SU-DHL-6 (cell line): ENCODE results near the gene RAE1.

Experiments
- EZH2phosphoT487 ChIP-seq: fragments of 200-600 bp; sonication (generic), shearing (Covaris generic); conservative IDR thresholded peaks from 2 replicates; pipeline ENCODE4 v1.6.1; 2018; ENCODE audit warnings: mild to moderate bottlenecking, antibody characterized with exemption, low read length, moderate library complexity, mixed read lengths
- TF ChIP-seq, protein P1 (sequence below): fragments of 200-600 bp; sonication (generic); IDR thresholded peaks from one replicate; pipeline ENCODE4 v1.5.1; 2017; ENCODE audit warnings: antibody characterized with exemption, mild to moderate bottlenecking, low read length, moderate library complexity; ENCODE audit not compliant: insufficient read depth, poor library complexity, severe bottlenecking

DNA sequence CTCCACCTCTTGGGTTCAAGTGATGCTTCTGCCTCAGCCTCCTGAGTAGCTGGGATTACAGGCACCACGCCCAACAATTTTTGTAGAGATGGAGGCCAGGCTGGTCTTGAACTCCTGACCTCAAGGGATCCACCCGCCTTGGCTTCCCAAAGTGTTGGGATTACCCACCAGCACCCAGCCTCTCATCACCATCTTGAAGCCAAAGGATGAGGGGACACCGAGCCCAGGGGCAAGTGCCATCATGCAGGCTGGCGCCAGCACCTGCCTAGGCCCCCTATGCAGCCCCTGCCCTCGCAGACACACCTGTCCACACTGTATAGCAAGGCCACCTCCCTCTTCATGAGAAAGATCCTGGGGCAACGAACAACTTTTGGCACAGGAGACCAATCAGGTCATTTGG, 34.9 kb downstream of the RAE1 start:
- TF ChIP-seq EZH2phosphoT487: no peak
- TF ChIP-seq, protein P1, sequence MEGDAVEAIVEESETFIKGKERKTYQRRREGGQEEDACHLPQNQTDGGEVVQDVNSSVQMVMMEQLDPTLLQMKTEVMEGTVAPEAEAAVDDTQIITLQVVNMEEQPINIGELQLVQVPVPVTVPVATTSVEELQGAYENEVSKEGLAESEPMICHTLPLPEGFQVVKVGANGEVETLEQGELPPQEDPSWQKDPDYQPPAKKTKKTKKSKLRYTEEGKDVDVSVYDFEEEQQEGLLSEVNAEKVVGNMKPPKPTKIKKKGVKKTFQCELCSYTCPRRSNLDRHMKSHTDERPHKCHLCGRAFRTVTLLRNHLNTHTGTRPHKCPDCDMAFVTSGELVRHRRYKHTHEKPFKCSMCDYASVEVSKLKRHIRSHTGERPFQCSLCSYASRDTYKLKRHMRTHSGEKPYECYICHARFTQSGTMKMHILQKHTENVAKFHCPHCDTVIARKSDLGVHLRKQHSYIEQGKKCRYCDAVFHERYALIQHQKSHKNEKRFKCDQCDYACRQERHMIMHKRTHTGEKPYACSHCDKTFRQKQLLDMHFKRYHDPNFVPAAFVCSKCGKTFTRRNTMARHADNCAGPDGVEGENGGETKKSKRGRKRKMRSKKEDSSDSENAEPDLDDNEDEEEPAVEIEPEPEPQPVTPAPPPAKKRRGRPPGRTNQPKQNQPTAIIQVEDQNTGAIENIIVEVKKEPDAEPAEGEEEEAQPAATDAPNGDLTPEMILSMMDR: no peak
